ENCODE measurements around the gene OOEP.
"Not testable (repeated sequence)": the region's sequence is repeated elsewhere in the genome, so short reads cannot be mapped to it uniquely, and the experiment has no call there.

The OOEP gene

GRCh38 chr6:73369563-73369962 is at the start of gene OOEP:
OOEP (minus strand) TSS chr6:73369897; CDS start chr6:73369792, 105 bp downstream.
- H3K9me3 ChIP-seq (ENCODE audit: control insufficient read depth, low read length): no peaks in the 10 kb centered on the region
- H3K36me3 ChIP-seq (ENCODE audit: control insufficient read depth, insufficient read depth, low read length): no peaks in the 10 kb centered on the region
- H3K4me3 ChIP-seq (ENCODE audit: low read length): no peak within 1 kb of the TSS
- no peaks in the 10 kb centered on the region for H3K27me3 ChIP-seq (ENCODE audit: control insufficient read depth, insufficient read depth, low read length)
- H3K9ac ChIP-seq (ENCODE audit: low read length): no peak within 1 kb of the TSS
- H3K4me1 ChIP-seq (ENCODE audit: control insufficient read depth, insufficient read depth, low read length): no peaks in the 10 kb centered on the region

- no peaks in the 10 kb centered on the region for H3K9me3 ChIP-seq (ENCODE audit: control insufficient read depth, low read length)
- no peak overlapping the region for H3K4me3 ChIP-seq (ENCODE audit: low read length)
- H3K36me3 ChIP-seq (ENCODE audit: control insufficient read depth, insufficient read depth, low read length): no peaks in the 10 kb centered on the region
- H3K9ac ChIP-seq (ENCODE audit: low read length): no peak overlapping the region
- no peaks in the 10 kb centered on the region for H3K27me3 ChIP-seq (ENCODE audit: control insufficient read depth, insufficient read depth, low read length)
- H3K4me1 ChIP-seq (ENCODE audit: control insufficient read depth, insufficient read depth, low read length): no peaks in the 10 kb centered on the region
Measured at GRCh38 chr6:73418081-73418741, 48.5 kb upstream of the OOEP start.

DNA sequence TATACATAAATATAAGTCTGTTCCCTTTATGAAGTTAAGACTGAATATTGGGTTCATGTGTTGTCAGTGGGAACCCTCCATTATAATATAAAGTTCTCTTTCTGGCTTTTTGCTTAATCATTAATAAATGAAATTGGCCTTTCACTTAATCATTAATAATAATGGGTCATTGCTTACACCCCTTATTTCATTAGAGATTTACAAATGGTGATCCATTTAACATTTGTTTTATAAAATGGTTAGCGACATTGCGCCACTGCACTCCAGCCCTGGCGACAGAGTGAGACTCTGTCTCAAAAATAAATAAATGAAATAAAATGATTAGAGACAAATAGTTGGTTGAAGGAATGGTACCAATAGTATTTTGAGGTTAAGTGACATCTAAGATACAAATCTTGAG is 43.4 kb upstream of the OOEP start:
- Histone ChIP-seq H3K4me1 (ENCODE audit: control insufficient read depth, insufficient read depth, low read length) (no peaks in the 10 kb centered on the region), H3K36me3 (ENCODE audit: control insufficient read depth, insufficient read depth, low read length) (no peaks in the 10 kb centered on the region), H3K4me3 (ENCODE audit: low read length) (no peak overlapping the region), H3K9me3 (ENCODE audit: control insufficient read depth, low read length) (no peaks in the 10 kb centered on the region), H3K27me3 (ENCODE audit: control insufficient read depth, insufficient read depth, low read length) (no peaks in the 10 kb centered on the region), H3K9ac (ENCODE audit: low read length) (no peak overlapping the region)

GRCh38 chr6:73409395-73409794 is 39.7 kb upstream of the OOEP start:
- Histone ChIP-seq H3K4me1 (ENCODE audit: control insufficient read depth, insufficient read depth, low read length) (no peaks in the 10 kb centered on the region), H3K9ac (ENCODE audit: low read length) (no peak overlapping the region), H3K36me3 (ENCODE audit: control insufficient read depth, insufficient read depth, low read length) (no peaks in the 10 kb centered on the region), H3K9me3 (ENCODE audit: control insufficient read depth, low read length) (no peaks in the 10 kb centered on the region), H3K4me3 (ENCODE audit: low read length) (no peak overlapping the region), H3K27me3 (ENCODE audit: control insufficient read depth, insufficient read depth, low read length) (no peaks in the 10 kb centered on the region)

GRCh38 chr6:73400656-73401055 is 31.0 kb upstream of the OOEP start:
- Histone ChIP-seq H3K9ac (ENCODE audit: low read length) (no peak overlapping the region), H3K27me3 (ENCODE audit: control insufficient read depth, insufficient read depth, low read length) (no peaks in the 10 kb centered on the region), H3K36me3 (ENCODE audit: control insufficient read depth, insufficient read depth, low read length) (no peaks in the 10 kb centered on the region), H3K4me1 (ENCODE audit: control insufficient read depth, insufficient read depth, low read length) (no peaks in the 10 kb centered on the region), H3K9me3 (ENCODE audit: control insufficient read depth, low read length) (no peaks in the 10 kb centered on the region), H3K4me3 (ENCODE audit: low read length) (no peak overlapping the region)

GRCh38 chr6:73395875-73396274 is 26.2 kb upstream of the OOEP start:
- no peaks in the 10 kb centered on the region for H3K27me3 ChIP-seq (ENCODE audit: control insufficient read depth, insufficient read depth, low read length)
- H3K4me1 ChIP-seq (ENCODE audit: control insufficient read depth, insufficient read depth, low read length): no peaks in the 10 kb centered on the region
- no peaks in the 10 kb centered on the region for H3K36me3 ChIP-seq (ENCODE audit: control insufficient read depth, insufficient read depth, low read length)
- no peak overlapping the region for H3K4me3 ChIP-seq (ENCODE audit: low read length)
- H3K9ac ChIP-seq (ENCODE audit: low read length): no peak overlapping the region
- no peaks in the 10 kb centered on the region for H3K9me3 ChIP-seq (ENCODE audit: control insufficient read depth, low read length)

DNA sequence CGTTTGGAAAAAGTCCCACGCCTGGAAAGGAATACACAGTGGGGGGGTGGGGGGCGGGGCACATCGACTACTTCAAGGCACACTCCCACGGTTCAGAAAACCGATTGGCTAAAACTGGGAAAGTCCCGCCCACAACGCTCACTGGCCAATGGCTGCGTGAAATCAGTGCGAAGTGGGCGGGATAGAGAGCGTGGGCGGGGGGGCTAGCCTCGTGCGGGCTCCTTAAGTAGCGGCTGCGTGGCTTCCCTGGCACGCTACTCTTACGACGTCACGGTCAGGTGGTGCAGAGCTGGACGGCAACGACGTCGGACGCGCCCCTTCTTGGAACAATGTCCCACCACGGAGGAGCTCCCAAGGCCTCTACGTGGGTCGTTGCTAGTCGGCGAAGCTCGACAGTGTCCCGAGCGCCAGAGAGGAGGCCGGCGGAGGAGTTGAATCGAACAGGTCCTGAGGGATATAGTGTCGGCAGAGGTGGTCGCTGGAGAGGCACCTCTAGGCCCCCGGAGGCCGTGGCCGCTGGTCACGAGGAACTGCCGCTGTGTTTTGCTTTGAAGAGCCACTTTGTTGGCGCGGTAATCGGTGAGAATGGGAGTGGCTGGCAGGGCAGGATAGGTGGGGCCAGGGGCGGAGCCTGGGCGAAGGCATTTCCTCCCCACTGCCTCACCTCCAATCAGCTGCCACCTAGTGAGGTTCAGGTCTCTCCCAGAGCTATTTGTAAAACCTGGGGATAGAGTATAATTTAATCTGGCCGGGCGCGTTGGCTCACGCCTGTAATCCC is 25.1 kb upstream of the OOEP start, which contains the start of gene DDX43:
DDX43 (plus strand) TSS at position 252 of the 778 bp plus-strand sequence; CDS start at position 330, 78 bp downstream.
- no peak within 1 kb of the TSS for H3K4me3 ChIP-seq (ENCODE audit: low read length)
- no peaks in the 10 kb centered on the region for H3K36me3 ChIP-seq (ENCODE audit: control insufficient read depth, insufficient read depth, low read length)
- H3K4me1 ChIP-seq (ENCODE audit: control insufficient read depth, insufficient read depth, low read length): no peaks in the 10 kb centered on the region
- H3K9me3 ChIP-seq (ENCODE audit: control insufficient read depth, low read length): no peaks in the 10 kb centered on the region
- H3K27me3 ChIP-seq (ENCODE audit: control insufficient read depth, insufficient read depth, low read length): no peaks in the 10 kb centered on the region
- peak within 1 kb of the TSS; percentile 43 for H3K9ac ChIP-seq (ENCODE audit: low read length)

DNA sequence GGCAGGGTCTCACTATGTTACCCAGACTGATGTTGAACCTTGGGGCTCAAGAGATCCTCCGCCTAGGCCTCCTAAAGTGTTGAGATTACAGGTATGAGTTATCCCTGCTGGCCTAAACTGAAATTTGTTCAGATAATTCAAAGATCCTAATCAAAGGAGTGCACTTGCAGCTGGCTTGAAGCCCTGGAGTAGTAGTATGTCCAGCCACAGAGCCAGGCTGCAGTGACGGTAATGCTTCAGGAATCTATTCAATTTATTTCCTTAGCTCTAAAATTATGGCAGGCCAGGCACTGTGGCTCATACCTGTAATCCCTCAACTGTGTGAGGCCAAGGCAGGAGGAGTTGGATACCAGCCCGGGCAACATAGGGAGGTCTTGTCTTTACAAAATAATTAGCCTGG is 23.6 kb upstream of the OOEP start:
- H3K9ac ChIP-seq (ENCODE audit: low read length): no peak overlapping the region
- H3K4me1 ChIP-seq (ENCODE audit: control insufficient read depth, insufficient read depth, low read length): peaks cover 3% of the 10 kb centered on the region
- H3K27me3 ChIP-seq (ENCODE audit: control insufficient read depth, insufficient read depth, low read length): no peaks in the 10 kb centered on the region
- no peaks in the 10 kb centered on the region for H3K36me3 ChIP-seq (ENCODE audit: control insufficient read depth, insufficient read depth, low read length)
- H3K4me3 ChIP-seq (ENCODE audit: low read length): no peak overlapping the region
- H3K9me3 ChIP-seq (ENCODE audit: control insufficient read depth, low read length): no peaks in the 10 kb centered on the region

GRCh38 chr6:73392188-73392587 is 22.5 kb upstream of the OOEP start:
- not testable (repeated sequence) for H3K4me3 ChIP-seq (ENCODE audit: low read length); H3K27me3 ChIP-seq (ENCODE audit: control insufficient read depth, insufficient read depth, low read length); H3K36me3 ChIP-seq (ENCODE audit: control insufficient read depth, insufficient read depth, low read length); H3K4me1 ChIP-seq (ENCODE audit: control insufficient read depth, insufficient read depth, low read length); H3K9ac ChIP-seq (ENCODE audit: low read length); H3K9me3 ChIP-seq (ENCODE audit: control insufficient read depth, low read length)

- Histone ChIP-seq H3K27me3 (ENCODE audit: control insufficient read depth, insufficient read depth, low read length) (no peaks in the 10 kb centered on the region), H3K9me3 (ENCODE audit: control insufficient read depth, low read length) (no peaks in the 10 kb centered on the region), H3K9ac (ENCODE audit: low read length) (no peak overlapping the region), H3K4me3 (ENCODE audit: low read length) (no peak overlapping the region), H3K4me1 (ENCODE audit: control insufficient read depth, insufficient read depth, low read length) (peaks cover 4% of the 10 kb centered on the region), H3K36me3 (ENCODE audit: control insufficient read depth, insufficient read depth, low read length) (no peaks in the 10 kb centered on the region)
Measured at GRCh38 chr6:73391675-73392074, 22.0 kb upstream of the OOEP start.

DNA sequence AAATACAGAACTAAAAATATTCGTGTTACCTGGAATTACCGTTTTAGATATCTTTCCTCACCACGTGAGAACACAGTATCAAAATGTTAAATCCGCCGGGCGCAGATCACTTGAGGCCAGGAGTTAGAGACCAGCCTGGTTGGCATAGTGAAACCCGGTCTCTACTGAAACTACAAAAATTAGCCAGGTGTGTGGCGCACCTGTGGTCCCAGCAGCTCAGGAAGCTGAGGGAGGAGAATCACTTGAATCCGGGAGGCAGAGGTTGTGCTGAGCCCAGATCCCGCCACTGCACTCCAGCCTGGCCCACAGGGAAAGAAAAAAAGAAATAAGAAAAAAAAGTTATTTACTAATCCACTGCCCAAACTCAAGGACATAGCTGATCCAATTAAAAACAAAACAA is 20.2 kb upstream of the OOEP start:
- Histone ChIP-seq H3K9ac (ENCODE audit: low read length) (no peak overlapping the region), H3K4me1 (ENCODE audit: control insufficient read depth, insufficient read depth, low read length) (peaks cover 4% of the 10 kb centered on the region), H3K9me3 (ENCODE audit: control insufficient read depth, low read length) (no peaks in the 10 kb centered on the region), H3K36me3 (ENCODE audit: control insufficient read depth, insufficient read depth, low read length) (no peaks in the 10 kb centered on the region), H3K4me3 (ENCODE audit: low read length) (no peak overlapping the region), H3K27me3 (ENCODE audit: control insufficient read depth, insufficient read depth, low read length) (no peaks in the 10 kb centered on the region)

- H3K9ac ChIP-seq (ENCODE audit: low read length): peak overlapping the region; percentile 80
- H3K27me3 ChIP-seq (ENCODE audit: control insufficient read depth, insufficient read depth, low read length): no peaks in the 10 kb centered on the region
- peak overlapping the region; percentile 74 for H3K4me3 ChIP-seq (ENCODE audit: low read length)
Measured at GRCh38 chr6:73388800-73389512, 19.3 kb upstream of the OOEP start.

More at GRCh38 chr6:73388800-73389512, 19.3 kb upstream of the OOEP start:
- no peaks in the 10 kb centered on the region for H3K36me3 ChIP-seq (ENCODE audit: control insufficient read depth, insufficient read depth, low read length)
- H3K4me1 ChIP-seq (ENCODE audit: control insufficient read depth, insufficient read depth, low read length): peaks cover 4% of the 10 kb centered on the region
- no peaks in the 10 kb centered on the region for H3K9me3 ChIP-seq (ENCODE audit: control insufficient read depth, low read length)

All from mucosa of stomach (tissue), 1 donor.